Myocyte (in vitro differentiated cells): ENCODE results near the gene RASL11B. TPM values are rescaled to one million over a fixed set of nuclear protein-coding genes. Genes with fewer than 3 reads are reported as not detected.

ENCODE experiments used
- DNase-seq: peaks from one replicate; pipeline ENCODE4 v3.0.0-alpha.2; 2012; ENCODE audit warnings: low read depth
- total RNA-seq: library from RNA; depleted of rRNA; stranded (reverse); fragments of >200 nt; gene quantifications from 2 replicates; pipeline ENCODE4 v1.2.3, GENCODE V29; 2014

RASL11B gene
- total RNA-seq, 1 donor from 2014 or later = 0.08 TPM

DNA sequence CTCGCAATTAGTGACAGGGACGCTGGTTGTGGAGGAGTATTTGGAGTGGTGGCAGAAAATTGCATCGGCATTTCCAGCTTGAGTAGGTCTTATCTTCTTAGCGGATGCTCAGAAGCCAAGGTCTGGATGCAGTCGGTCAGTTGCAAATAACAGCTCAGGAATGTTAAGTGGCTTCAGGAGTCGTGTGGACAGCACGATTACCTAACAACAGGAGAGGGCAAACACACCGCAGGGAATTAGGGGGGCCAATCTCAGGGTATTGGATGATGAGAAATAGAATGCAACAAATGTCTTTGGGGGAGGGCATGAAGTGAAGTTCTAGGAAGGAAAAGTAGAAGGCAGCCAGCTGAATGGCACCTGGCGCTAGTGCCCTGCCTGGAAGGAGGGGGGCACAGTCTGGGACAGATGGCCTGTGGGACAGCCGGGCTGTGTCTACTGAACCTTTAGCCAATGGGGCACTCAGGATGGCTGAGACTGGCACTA, 11.8 kb downstream of the RASL11B start:
- DNase-seq = peak; percentile 51

DNA sequence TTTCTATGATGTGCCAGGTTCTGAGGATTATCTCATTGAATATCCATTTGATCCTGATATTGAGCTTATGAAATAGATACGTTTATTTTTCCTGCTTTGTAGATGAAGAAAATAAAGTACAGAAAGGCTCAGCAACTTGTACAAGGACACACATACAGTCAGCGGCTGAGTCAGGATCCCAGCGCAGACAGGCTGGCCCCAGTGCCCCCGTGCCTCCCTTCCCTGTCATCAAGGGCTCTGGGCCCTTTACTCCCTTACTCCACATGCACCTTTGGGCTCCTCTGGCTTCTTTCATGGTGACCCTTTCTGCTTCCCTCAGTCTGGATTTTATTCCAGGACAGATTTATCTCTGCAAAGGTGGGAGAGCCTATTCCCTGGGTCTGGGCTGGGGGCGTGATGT, 12.8 kb downstream of the RASL11B start:
- no peak for DNase-seq

DNA sequence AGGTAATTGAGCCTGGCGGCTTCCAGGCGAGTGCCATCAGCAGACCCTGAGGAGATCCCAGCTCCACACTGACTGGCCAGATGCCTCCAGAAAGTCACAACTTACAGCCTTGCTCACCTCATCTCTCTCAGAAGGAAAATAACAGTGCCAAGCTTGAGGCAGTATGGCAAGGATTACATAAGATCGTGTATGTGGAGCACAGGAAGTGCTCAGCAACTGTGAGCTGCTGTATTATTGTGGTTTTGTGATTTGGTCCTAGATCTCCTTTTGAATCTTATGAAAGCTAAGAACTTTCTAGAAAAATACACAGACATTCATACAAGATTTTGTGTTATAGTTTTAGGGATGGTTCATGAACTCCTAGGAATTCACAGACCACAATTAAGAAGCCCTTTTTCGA, 14.0 kb downstream of the RASL11B start:
- no peak for DNase-seq

- no peak for DNase-seq
These were observed 14.9 kb downstream of the RASL11B start for GRCh38 chr4:52877036-52877435.

GRCh38 chr4:52877694-52878093, 15.6 kb downstream of the RASL11B start:
- DNase-seq = no peak

DNA sequence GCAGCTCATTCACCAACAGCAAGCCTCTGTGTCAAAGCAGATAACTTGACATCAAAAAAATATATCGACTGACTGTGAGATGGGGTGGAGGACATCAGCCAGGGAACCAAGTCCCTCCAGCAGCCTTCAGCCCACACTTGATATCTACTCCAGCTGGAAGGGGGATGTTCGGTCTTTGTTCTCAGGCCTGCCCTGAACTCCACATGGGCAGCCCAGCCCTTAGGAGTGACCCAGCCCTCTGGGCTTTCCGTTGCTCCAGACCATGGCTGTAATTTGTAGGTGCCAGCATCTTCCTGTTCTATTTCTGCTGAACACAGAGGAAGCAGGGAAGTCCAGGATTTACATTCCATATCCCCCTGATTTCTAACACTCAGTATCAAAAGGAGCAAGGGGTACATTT, 17.4 kb downstream of the RASL11B start:
- no peak for DNase-seq

DNA sequence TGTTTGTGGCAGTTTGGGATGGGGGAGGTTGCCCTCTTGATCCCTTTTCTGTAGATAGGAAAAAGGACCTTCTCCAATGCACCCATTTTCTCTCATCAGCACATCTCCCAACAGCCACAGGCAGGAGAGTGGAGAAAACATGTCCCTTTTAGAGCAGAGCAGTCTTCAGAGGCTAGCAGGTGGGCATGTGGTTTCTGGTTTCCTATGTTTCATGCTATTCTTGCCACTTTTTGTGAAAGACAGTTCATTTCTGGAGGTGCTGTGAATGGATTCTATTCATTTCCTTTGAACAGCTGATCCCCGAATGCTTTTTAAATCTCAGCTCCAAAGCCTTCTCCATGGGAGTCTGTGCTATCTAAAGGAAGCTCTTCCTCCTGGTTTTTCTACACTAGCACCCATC, 18.9 kb downstream of the RASL11B start:
- peak; percentile 7 for DNase-seq

DNA sequence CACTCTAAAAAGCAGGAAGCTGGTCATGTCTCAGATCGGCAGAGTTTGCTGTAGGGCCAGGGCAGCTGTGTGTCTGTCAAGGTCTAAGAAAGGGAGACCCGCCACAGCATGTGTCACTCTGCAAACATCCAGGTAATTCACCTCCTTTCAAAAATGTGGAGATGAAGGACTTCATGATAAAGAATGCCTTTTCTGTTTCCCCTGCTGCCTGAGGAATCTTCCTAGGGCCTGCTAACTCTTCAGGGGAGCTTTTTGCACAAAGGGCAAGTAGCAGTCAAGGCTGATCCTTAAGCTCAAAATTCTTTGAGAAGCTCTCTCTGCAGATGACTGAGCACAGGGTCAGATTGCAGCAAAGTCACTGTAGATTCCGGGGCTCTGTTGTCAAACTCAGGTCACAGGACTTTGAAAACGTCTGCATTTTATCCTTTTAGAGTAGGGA, 21.1 kb downstream of the RASL11B start:
- no peak for DNase-seq

DNA sequence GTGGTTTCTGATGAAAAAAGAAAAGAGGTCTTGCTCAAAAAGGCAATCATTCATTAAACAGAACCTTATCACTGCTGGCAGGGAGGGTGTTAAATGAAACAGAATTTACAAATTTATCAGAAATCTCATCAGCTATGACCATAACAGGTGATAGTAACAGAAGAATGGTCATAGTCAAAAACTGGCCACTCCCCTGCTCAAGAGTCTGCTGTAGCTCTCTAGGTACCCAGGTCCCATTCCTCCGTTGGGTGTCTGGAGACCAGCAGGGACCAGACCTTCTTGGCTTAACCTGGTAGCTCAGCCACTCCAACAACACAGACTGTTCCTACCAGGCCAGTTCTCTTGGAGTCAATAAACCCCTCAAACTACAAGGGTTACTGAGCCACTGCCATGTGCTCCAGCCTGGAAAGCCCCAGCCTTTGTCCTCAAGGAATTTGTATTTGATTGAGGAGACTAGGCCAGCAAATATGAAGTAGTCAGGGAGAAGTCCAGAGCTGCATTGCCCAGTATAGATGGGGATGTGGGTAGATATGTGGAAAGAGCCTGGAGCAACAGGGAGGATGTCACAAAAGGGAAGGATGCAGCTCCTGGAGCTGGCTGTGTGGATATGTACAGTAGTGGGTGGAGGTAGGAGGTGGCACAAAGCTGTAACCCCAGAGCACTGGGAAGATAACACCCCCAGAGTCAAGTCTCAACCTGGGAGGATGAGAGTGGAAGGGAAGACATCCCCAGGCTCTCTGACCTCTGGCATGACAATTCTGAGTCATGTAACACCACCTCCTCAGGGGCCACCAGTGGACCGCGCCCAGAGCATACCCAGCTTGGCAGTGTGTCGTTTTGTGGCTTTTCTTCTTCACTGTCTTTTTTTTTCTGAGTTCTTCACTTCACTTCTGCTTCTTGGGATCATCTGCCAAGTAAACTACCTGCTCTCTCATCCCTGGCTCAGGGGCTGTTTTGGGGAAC, 21.9 kb downstream of the RASL11B start:
- DNase-seq = no peak

- no peak for DNase-seq
These were observed 22.9 kb downstream of the RASL11B start for GRCh38 chr4:52884994-52885393.

- DNase-seq = no peak
These were observed 27.2 kb downstream of the RASL11B start for GRCh38 chr4:52889354-52889753.

DNA sequence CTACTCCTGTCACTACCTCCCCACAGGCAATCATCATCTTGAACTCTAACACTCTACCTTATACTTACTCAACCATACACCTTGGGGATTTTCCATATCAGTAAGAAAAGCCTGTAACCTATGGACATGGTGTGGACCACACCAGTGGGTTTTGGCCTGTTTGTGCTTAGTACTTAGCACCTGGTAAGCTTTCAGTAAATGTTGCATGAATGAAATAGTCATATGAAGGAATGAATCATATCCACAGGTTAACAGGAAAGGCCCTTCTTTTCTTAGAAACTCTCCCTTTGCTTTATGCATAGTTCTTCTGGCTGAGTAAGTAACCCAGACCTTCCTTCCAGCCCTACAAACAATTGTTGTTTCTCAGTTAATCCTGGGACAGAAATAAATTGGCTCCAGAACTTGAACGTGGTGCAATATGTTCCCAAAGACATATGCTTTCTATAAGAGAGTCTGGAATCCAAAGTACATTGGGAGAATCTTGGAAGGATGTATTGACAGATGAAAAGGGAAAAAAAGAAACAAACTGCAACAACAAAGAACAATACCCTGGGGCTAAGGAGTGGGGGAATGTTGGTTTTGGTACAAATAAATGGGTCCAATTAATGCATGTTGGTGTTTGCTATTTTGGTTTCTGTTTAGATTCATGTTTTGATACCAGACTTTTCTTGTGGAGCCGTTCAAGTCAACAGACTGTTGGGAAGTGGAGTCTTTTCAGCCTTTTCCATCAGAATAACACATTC, 27.8 kb downstream of the RASL11B start:
- no peak for DNase-seq

GRCh38 chr4:52890521-52890791, 28.3 kb downstream of the RASL11B start:
- DNase-seq = no peak

GRCh38 chr4:52891743-52892142, 29.6 kb downstream of the RASL11B start:
- DNase-seq = no peak

DNA sequence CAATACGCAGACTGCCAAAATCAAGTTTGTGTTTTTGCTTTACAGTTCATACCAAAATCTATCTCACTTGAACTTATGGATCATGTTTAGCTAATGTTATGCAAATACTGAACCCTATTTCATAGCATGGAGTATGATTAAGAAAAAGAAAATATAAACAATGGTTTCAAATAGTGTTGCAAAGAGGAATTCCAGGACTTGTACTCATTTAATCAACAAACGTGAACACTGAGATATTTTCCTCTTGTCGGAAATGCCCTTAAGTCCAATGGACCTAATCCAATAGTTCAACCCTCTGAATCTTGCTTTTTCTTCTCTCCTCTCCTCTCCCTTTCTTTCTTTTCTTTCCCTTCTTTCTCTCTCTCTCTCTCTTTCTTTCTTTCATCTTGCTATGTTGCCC, 30.8 kb downstream of the RASL11B start:
- no peak for DNase-seq

GRCh38 chr4:52894443-52894842, 32.3 kb downstream of the RASL11B start:
- DNase-seq = no peak

- no peak for DNase-seq
These were observed 41.2 kb downstream of the RASL11B start for GRCh38 chr4:52903273-52903672.

DNA sequence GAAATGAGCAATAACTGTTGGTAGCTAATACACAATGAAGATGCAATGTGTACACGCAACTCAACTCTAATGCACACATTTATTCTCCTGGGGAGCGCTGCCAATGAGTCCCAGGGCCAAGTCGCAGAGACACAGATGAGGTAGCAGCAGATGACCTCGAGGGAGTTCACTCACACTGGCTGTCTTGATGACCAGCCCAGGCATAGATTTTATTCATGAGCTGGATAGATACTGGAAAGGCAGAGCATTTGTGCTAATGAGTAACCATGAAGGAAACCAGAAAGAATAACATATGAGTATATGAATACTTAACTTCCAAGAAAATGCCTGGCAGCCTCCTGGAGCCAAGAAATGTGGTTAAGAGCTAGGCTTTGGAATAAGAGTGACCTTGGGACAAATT, 42.3 kb downstream of the RASL11B start:
- DNase-seq = no peak

DNA sequence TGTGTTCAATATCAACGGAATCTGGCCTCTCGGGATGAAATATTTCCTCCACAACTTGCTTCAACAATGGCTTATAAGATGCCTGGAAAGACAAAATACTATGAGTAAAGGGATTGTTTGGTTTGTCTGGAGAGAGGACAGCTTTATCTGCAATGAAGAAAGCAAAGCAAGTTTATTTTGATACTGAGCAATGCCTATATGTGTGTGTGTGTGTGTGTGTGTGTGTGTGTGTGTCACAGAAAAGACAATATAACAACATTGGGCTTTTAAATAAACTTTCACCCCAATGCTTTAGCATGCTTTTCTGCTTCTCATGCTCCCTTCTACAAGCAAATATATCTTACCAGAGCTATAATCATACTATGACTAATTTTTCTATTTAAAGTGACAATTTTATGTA, 45.4 kb downstream of the RASL11B start:
- no peak for DNase-seq

DNA sequence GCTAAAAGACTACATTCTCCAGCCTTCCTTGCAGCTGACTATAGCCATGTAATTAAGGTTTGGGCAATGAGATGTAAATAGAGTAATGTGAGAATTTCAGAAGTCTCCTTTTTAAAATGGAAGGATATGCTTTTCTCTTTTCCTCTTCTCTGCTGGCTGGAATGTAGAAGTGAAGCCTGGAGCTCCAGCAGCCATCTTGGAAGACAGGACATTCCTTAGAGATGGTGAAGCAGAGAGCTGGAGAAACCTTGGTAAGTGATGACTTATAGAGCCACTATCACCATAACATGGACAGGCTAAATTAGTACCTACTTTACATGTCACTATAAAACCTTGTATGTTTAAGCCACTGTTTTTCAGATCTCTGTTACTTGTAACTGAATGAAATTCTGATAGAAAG, 48.0 kb downstream of the RASL11B start:
- no peak for DNase-seq

GRCh38 chr4:52911684-52912294, 49.7 kb downstream of the RASL11B start:
- peak; percentile 81 for DNase-seq

DNA sequence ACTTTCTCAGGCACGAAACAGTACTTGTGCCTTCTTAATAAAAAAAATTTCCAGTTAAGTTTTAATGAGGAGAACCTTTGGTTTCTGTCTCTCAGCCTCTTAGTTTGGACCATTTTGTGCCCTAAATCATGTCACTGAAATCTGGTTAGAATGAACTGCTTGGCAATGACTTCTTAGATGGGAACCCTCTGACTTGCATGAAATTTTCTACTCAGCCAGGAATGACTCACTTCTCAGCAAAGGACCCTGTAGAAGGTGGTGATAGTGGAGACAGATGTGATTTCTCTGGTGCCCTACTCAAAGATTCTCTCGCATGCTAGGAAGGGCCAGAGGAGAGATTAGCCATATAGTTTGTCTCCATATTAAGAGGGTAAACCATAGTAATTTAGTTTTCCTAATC, 50.5 kb downstream of the RASL11B start:
- DNase-seq = no peak
